GM10248 (cell line): Measurements from ENCODE around the gene ANKRD17.

Experiments
- CTCF ChIA-PET: fragments of 300-600 bp; sonication (Branson Sonifier 250); formaldehyde crosslinking; extraction: SDS; loops from one replicate; lab custom pipeline; 2021; ENCODE audit warnings: antibody characterized with exemption; lab: Yijun Ruan, JAX
- POLR2A ChIA-PET: fragments of 350-650 bp; sonication (Branson Sonifier 250); formaldehyde crosslinking; extraction: SDS; loops from one replicate; lab custom pipeline; 2020; ENCODE audit warnings: antibody characterized with exemption; lab: Yijun Ruan, JAX
- DNase-seq: peaks from one replicate; pipeline ENCODE4 v3.0.0; 2012; ENCODE audit errors: extremely low spot score
- CTCF ChIP-seq: IDR thresholded peaks from 2 replicates; pipeline ENCODE4 v1.5.1; 2012; ENCODE audit warnings: mild to moderate bottlenecking, low read depth; ENCODE audit errors: extremely low read depth, missing control alignments, control extremely low read depth

Gene ANKRD17

GRCh38 chr4:73194064-73194463, 64.5 kb downstream of the ANKRD17 start:
- TF ChIP-seq CTCF = no peak
- ChIA-PET CTCF (interaction anchor here (1.0 kb wide), 1 partner anchor 24 kb away, joined by 3 read pairs; no protein-coding TSS in a partner anchor), POLR2A (no interaction called here)
- DNase-seq = no peak

- no peak for TF ChIP-seq CTCF
- ChIA-PET POLR2A (no interaction called here), CTCF (interaction anchor here (1.0 kb wide), 1 partner anchor 23 kb away, joined by 3 read pairs; no protein-coding TSS in a partner anchor)
- DNase-seq = no peak
Measured at GRCh38 chr4:73193659-73194058, 64.9 kb downstream of the ANKRD17 start.

- CTCF ChIA-PET = no interaction called here
- no peak for TF ChIP-seq CTCF
- peak; percentile 18 for DNase-seq
- POLR2A ChIA-PET = no interaction called here
Measured at GRCh38 chr4:73193155-73193554, 65.4 kb downstream of the ANKRD17 start.

GRCh38 chr4:73189274-73189810, 69.3 kb downstream of the ANKRD17 start:
- TF ChIP-seq CTCF = no peak
- POLR2A ChIA-PET = no interaction called here
- CTCF ChIA-PET = interaction anchor here (1.7 kb wide), 1 partner anchor 8 kb away, joined by 4 read pairs; no protein-coding TSS in a partner anchor
- no peak for DNase-seq

DNA sequence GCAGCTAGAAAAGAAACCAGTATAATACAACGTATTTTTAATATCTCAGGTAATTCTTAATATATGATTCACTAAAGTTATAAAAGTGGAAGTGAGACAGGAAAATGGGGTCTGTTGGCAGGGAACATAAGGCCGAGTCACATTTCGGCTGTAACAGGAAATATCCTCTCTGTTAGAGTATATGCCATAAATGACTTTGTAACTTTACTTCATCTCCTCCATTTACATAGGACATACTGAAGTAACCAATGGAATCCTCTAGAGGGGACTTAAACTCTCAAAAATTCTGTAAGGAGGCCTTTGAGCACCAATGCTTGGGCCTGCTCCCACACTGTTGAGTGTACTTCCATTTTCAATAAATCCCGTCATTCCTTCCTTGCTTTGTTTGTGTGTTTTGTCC, 71.3 kb downstream of the ANKRD17 start:
- no peak for TF ChIP-seq CTCF
- POLR2A ChIA-PET = no interaction called here

GRCh38 chr4:73185903-73186302, 72.7 kb downstream of the ANKRD17 start:
- TF ChIP-seq CTCF = no peak
- CTCF ChIA-PET = no interaction called here
- POLR2A ChIA-PET = no interaction called here
- DNase-seq = no peak

More for the DNA sequence above, 71.3 kb downstream of the ANKRD17 start:
- CTCF ChIA-PET = interaction anchor here (1.0 kb wide), 1 partner anchor 10 kb away, joined by 3 read pairs; no protein-coding TSS in a partner anchor
- DNase-seq = no peak
